Glutamatergic neuron (in vitro differentiated cells): Measurements from ENCODE around the gene DLG2. TPM values are rescaled to one million over a fixed set of nuclear protein-coding genes. Genes with fewer than 3 reads are reported as not detected.

Experiments used
- DNase-seq: peaks from one replicate; pipeline ENCODE4 v3.0.0; 2022
- H3K27ac Mint-ChIP-seq: one replicate; pipeline ENCODE4 v1.8.0; 2020; ENCODE audit warnings: mild to moderate bottlenecking, mixed read lengths, inconsistent platforms; ENCODE audit not compliant: unreplicated experiment
- H3K27me3 Mint-ChIP-seq: one replicate; pipeline ENCODE4 v1.8.0; 2020; ENCODE audit warnings: mild to moderate bottlenecking, moderate library complexity, mixed read lengths, inconsistent platforms; ENCODE audit not compliant: unreplicated experiment
- H3K36me3 Mint-ChIP-seq: one replicate; pipeline ENCODE4 v1.8.0; 2020; ENCODE audit warnings: mild to moderate bottlenecking, mixed read lengths, inconsistent platforms; ENCODE audit not compliant: unreplicated experiment
- H3K4me1 Mint-ChIP-seq: one replicate; pipeline ENCODE4 v1.8.0; 2020; ENCODE audit warnings: mild to moderate bottlenecking, low read depth, mixed read lengths, inconsistent platforms; ENCODE audit not compliant: unreplicated experiment
- H3K4me3 Mint-ChIP-seq: one replicate; pipeline ENCODE4 v1.8.0; 2020; ENCODE audit warnings: mild to moderate bottlenecking, mixed read lengths, inconsistent platforms; ENCODE audit not compliant: unreplicated experiment
- H3K9me3 Mint-ChIP-seq: one replicate; pipeline ENCODE4 v1.8.0; 2020; ENCODE audit warnings: mild to moderate bottlenecking, moderate library complexity, mixed read lengths, inconsistent platforms; ENCODE audit not compliant: unreplicated experiment
- CTCF ChIP-seq: fragments of 200-600 bp; sonication (generic); IDR thresholded peaks from one replicate; pipeline ENCODE4 v1.5.0; 2021; ENCODE audit not compliant: partially characterized antibody, unreplicated experiment
- total RNA-seq: library from RNA; stranded (reverse); fragmentation: NEBNext Ultra II Directional; extraction: Animal tissue kit (Norgen Biotek cat#: 25700); gene quantifications from one replicate; pipeline ENCODE4 v1.2.1, GENCODE V29; 2021; ENCODE audit not compliant: unreplicated experiment

Gene DLG2
- total RNA-seq, 1 donor from 2014 or later: 2.9 TPM

GRCh38 chr11:84097186-84097585 is 1530.0 kb downstream of the DLG2 start:
- no peak for TF ChIP-seq CTCF

GRCh38 chr11:84091212-84091986 is 1535.7 kb downstream of the DLG2 start:
- DNase-seq: no peak

More at GRCh38 chr11:84097186-84097585, 1530.0 kb downstream of the DLG2 start:
- no peaks in the 10 kb centered on the region for H3K9me3 Mint-ChIP-seq
- H3K4me1 Mint-ChIP-seq: peaks cover 17% of the 10 kb centered on the region
- H3K27ac Mint-ChIP-seq: no peak overlapping the region
- H3K4me3 Mint-ChIP-seq: no peak overlapping the region
- H3K36me3 Mint-ChIP-seq: no peaks in the 10 kb centered on the region
- H3K27me3 Mint-ChIP-seq: peaks cover 3% of the 10 kb centered on the region
- no peak for DNase-seq

GRCh38 chr11:84089072-84090057 is 1537.8 kb downstream of the DLG2 start:
- no peak overlapping the region for H3K4me3 Mint-ChIP-seq
- DNase-seq: no peak
- no peaks in the 10 kb centered on the region for H3K27me3 Mint-ChIP-seq
- no peak for TF ChIP-seq CTCF
- no peak overlapping the region for H3K27ac Mint-ChIP-seq
- peaks cover 4% of the 10 kb centered on the region for H3K4me1 Mint-ChIP-seq
- peaks cover 3% of the 10 kb centered on the region for H3K9me3 Mint-ChIP-seq
- no peaks in the 10 kb centered on the region for H3K36me3 Mint-ChIP-seq

More at GRCh38 chr11:84091212-84091986, 1535.7 kb downstream of the DLG2 start:
- Mint-ChIP-seq H3K27me3 (peaks cover 3% of the 10 kb centered on the region), H3K36me3 (no peaks in the 10 kb centered on the region), H3K4me3 (no peak overlapping the region), H3K27ac (no peak overlapping the region), H3K4me1 (peaks cover 4% of the 10 kb centered on the region), H3K9me3 (peaks cover 3% of the 10 kb centered on the region)
- TF ChIP-seq CTCF: no peak

GRCh38 chr11:84071851-84072250 is 1555.3 kb downstream of the DLG2 start:
- Mint-ChIP-seq H3K9me3 (no peaks in the 10 kb centered on the region), H3K27me3 (no peaks in the 10 kb centered on the region), H3K36me3 (no peaks in the 10 kb centered on the region), H3K27ac (no peak overlapping the region), H3K4me3 (no peak overlapping the region), H3K4me1 (no peaks in the 10 kb centered on the region)
- DNase-seq: no peak
- no peak for TF ChIP-seq CTCF

GRCh38 chr11:84069048-84069447 is 1558.1 kb downstream of the DLG2 start:
- Mint-ChIP-seq H3K27ac (no peak overlapping the region), H3K9me3 (no peaks in the 10 kb centered on the region), H3K27me3 (no peaks in the 10 kb centered on the region), H3K36me3 (no peaks in the 10 kb centered on the region), H3K4me1 (no peaks in the 10 kb centered on the region), H3K4me3 (no peak overlapping the region)
- no peak for TF ChIP-seq CTCF
- no peak for DNase-seq
